NCI-H1930 (cell line): ENCODE measurements around the gene XCL2.

ENCODE experiments used
- DNase-seq, 2 experiments: peaks; one replicate each; lab custom pipeline; 2025; lab: John Stamatoyannopoulos, UW

The XCL2 gene

DNA sequence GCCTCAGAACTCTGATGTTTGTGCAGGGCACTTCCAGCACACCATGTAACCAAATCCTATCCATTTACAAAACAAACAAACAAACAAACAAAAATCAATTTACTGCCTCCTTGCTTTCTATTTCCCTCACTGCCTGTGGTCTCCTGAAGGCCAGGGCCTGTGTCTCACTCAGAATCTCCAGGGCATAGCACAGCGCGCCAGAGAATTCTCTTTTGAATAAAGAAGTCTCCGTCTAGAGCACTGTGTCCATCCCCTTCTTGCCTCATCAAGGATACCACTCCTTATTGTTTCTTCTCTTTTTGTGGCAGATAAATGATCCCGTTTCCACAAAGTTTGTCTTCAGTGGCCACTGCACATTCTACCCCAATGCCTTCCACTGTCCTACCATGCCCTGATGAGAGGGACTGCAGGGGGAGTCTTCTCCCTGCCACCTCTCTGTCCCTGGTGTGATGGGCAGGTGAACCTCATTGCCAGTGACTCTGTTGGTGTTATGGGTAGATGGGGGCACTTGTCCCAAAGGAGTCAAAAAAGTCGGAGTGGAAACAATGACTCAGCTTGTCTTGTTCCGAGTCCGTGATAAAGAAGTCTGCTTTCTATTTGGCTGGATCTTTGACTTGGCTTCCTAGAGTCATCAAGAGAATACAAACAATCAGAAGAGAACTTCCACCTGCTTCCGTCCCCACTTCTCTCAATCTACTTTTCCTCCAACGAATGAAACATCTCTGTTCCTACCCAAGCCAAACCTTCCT is 30.0 kb downstream of the XCL2 start:
- no peak for DNase-seq

DNA sequence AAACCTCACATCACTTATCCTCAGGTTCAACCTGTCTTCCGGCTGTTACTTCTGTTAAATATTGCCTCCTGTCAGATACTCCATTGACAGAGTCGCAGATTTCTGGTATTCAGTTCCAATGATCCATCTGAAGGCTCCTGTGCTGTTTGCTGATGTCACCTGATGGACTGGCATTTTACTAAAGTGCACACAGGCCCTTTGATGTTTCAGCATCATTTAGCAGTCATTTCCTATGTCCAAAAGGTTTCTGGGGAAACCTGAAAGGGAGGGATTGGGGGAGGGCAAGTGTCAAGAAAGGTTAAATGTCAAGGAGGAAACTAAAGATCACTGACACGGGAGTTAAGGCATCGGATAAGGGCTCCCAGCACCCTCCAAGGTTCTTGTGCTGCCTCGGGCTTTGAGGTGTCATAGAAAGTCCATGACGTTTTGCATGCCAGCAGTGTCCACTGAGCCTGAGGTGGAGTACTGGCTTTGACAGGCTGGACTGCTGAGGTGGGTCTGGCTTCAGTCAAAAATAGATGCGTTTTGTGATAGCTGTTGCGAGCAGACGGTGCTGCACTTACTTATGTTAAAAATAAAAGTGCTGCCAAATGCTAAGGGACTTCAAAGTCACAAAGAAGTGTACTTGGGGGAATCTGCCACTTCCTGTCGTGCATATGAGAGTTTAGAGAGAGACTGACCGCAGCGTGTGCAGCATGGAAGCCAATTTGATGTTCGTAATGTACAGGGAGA is 30.8 kb downstream of the XCL2 start:
- no peak for DNase-seq

DNA sequence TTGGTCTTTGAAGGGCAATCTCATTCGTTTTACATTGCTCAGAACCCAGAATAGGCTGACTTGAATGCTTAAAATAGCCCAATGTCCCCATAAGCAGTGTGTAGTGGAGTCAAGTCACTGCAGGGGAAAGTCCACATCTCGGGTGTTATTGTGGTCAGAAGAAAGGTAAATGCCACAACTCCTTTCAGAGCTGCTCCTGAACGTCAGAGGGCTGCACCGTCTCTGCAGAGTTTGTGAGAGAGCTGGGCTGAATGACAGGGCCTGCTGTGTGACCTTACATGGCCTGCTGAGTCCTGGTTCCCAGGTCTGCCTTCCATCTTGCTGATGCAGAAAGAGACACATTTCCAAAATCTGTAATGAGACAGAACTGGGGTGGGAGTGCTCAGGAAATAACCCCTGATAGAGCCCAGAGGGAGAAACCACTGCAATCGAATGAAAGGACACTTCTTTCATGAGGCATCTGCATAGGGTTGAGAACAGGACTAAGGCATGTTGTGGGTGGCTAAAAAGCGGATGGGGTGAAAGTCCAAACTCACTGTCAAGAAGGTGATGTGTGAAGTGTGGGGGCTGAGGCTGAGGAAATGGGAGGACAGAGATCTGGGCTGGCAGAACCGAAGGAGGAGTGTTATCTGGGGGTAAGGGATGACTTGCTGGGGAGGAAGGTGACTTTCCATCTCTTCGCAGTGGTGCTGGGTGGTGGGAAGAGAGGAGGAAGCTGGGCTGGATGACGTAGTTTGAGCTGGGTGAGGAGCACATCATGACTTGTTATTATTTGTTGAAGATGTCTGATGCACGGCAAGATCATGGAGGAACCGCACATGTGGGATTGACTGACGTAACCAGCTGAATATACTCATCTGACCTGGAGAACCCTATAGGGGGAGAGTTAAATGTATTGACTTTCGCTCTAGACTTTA is 33.7 kb downstream of the XCL2 start:
- DNase-seq = no peak

DNA sequence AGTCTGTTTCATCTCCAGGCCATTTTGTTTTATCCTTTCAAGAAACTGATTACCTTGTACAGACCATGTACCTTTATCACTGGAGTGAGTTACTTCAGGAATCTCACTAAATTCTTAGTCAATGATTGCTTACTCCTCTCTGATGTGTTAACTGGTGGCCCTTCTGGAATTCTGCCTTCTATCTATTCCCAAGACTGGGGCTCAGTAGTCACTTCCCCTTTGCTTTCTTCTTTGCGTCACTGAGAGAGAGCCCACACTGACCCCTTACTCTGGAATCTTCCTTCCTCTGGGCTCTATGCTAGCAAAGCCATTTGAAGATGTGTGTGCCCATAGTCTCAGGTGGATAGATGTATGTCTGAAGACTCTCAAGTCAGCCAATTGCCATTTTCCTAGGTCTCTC is 34.6 kb downstream of the XCL2 start:
- DNase-seq = no peak

DNA sequence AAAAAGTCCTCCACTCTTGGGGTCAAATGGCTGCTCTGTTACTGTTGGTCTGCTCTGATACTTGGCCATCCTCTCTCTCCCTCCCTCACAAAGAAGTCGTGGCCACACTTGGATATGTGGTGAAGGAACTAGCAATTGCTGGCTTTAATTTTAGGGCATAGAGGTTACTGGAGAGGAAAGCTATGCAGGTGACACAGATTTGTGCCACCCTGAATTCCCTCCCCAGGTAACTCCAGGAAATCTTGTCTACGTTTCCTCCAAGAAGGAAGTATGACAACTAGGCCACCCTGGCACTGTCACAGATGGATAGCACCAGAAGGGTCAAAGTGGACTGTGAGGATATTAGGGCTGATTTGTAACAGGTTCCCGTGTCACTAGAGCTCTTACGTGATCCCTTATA is 36.0 kb downstream of the XCL2 start:
- no peak for DNase-seq

DNA sequence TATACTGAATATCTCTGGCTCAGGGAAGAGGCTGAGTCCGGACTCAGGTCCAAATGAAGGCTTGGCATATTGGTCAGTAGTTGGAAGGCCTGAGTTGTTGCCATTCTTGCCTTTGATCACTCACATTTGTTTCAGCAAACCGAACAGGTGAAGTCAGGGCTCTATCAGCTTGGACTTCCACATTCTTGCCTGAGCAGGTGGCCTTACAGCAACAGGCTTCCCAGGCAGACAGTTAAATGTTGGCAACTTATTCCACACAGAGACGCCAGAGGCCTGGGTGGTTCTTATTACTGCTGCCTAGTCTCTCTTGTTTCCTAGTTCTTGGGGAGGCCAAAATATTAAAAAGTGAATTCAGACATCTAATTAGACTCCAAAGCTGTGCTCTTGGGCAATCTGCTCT is 36.6 kb downstream of the XCL2 start:
- DNase-seq = no peak

DNA sequence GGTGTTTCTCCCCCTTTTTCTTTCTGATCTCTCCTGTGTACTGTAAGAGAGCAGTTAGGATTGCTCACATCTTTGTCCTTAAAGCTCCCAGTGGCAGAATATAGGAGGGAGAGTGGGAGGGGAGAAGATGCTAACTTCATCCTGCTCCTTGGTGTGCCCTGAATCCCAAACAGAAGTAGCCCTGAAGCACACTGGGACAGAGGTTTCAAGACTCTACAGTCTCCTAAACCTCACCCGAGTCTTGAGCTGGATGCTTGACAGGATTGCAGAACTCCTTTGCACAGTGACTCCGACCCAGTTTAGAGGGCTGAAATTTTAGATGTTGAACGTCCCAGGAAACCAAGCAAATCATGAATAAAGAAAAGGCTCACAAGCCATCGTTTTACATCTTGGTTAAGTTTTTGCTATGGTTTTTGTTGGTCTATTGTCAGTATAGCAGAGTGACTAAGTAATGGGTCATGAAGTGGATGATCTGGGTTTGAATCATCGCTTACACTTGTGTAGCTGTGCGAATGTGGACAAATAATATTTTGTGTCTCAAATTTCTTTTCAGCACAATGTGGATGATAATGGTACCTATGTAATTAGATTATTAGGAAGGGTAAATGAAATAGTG is 37.5 kb downstream of the XCL2 start:
- no peak for DNase-seq

DNA sequence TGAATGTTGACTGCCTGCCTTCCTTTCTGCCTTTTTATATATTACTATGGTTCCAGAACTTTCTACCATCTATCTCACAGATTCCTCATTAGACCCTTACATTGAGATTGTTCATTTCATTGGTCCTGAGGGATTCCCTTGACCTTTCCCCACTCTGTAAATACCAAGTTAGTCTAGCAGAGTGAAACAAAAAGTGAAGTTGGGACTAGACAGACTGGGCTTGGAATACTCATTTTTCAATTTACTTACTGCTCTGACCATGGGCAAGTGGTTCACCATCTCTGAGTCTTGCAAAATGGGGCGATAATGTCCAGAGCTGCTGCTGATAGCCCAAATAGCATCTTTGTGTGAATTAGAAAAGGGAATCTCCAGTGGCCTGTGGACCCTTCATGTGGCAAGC is 38.8 kb downstream of the XCL2 start:
- no peak for DNase-seq

DNA sequence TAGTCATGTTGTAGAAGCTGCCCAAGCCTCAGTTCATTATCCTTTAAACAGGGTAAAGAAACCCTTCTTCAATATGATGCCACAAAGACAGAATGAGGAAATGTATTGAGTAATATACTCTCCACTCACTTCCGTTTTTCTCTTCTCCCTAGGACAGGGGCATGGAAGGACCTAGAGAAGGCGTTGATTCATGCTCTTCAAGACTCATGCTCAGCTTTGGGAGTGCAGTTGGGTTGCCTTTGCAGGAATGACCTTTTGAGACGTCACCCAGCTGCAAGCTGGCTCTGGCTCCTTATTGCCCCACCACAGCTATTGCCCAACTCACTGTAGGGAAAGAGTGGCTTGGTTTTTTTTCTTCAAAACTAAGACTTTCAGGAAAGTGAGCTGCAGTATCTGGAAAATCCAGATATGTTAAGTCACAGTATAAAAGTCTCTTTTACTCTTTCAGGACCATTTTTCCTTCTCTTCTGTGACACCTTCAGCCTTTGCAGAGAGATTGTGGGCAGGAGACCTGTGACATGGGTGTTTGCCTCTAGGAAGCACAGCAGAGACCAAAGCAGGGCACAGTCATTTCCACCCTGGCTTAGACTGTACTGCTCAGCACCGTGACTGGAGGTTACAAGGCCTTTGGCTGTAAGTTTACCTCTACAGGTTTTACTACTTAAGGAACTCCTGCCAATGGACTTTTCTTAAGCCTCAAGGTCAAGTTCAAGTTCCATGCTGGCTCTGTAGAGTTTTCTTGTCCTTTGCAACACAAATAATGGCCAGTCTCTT is 39.5 kb downstream of the XCL2 start:
- no peak for DNase-seq

DNA sequence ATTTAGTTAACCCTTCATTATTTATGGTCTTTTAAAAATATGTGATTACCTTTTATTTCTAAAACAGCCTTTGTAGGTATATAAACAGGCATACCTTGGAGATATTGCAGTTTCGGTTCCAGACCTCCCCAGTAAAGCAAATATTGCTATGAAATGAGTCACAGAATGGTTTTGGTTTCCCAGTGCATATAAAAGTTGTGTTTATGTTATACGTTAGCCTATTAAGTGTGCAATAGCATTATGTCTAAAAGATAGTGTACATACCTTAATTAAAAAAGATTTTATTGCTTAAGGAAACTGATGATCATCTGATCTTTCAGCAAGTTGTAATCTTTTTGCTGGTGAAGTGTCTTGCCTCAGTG is 44.1 kb downstream of the XCL2 start:
- DNase-seq = no peak

DNA sequence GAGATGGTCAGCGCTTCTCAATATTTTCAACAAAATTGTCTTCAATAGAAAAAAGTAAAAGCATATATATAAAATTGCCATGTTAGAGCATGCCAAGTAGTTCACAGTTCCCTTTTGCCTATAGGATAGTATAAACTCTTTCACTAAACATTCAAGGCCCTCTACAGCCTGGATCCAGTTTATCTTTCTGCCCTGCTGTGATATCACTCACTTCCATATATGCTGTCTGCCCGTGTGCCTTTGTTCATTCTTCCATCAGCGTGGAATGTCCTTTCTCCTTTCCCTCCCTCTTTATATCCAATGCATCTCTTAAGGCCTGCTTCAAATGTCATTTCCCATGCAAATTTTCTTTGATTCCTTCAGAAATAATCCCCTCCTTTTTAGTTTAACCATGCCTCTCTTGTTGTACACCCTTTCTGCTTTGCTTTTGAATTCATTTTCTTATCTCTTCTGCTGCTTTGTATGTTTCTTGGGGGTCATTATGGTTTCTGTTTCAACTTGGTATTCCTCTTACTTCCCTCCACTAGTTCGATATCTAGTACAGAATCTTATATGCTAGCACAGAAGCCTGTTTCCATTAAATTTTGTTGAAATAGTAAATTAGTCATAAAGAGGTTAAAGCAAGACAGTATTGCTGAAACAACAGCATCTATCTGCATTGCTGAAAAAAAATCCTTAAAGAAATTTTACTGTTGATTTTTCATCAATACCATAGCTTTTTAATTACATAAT is 44.7 kb downstream of the XCL2 start:
- no peak for DNase-seq

DNA sequence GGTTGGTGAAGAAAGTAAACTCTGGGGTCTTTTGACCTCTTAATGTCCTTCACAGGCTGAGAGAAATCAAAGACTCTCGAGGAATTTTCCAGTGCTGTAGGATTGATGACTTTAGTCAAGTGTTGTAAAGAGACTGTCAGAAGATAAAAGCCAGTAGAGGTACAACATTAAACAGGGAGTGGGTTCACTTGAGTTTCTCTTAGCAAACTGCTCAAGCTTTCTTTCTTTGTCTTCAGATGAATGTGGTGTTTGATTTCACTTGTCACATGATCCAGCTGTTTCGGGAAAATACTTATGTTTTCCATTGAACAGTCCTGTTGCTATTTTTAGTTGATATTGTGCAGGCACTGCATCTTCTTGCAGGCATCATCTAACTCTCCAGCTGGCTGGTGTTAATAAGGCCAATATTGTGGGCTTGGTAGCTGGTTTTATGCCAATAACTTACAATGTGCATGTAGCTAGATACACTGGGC is 45.6 kb downstream of the XCL2 start:
- DNase-seq = no peak

DNA sequence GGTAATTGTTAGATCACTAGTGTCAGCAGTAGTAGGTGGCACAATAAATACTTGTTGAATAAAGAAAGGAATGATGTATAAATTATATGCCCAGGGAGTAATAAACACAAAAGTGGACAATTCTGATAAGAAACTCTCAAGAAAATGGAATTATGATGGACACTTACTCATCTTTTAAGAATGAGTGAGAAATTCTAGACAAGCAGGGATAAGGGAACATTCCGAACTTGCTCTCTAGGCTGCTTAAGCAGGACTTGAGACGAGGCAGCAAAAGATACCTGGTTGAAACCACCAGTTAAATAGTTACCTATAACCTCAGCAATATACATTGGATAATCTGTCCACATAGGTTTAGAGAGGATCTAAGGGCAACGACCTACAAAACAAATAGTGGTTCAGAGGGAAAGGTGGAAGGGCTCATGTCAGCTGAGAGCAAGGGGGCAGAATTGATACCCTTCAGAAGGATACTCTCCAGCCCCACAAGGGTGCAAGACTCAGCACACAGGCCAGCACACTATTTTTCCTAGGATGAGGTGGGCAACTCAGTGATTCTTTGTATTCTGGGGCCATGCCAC is 46.3 kb downstream of the XCL2 start:
- DNase-seq = no peak

DNA sequence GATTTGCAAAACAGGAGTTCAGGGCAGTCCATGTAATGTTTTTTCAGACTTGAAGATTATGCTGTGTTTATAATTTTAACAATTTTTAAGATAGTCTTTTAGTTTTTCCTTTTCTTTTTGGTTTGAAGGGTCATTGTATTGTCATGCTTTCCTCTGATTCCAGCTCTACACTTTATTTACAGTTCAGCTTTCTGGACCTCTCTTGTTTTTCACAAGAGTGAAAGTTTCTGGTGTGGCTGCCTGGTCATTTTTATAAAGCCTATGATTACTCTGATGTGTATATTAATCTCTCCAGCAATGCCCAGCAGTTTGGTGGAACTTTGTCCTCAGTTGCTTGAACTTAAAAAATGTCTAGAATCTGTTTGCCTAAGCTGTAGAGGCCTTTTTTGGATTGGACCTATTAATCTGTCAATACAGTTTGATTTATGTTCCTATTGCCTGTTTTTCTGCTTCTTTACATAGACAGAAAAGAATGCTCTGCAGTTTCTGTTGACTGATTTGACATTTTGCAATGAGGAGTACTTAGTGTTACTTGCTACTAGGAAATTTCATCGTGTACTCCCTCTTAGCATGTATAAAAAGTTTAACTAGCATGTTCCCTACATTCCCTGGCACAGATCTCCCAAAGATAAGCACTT is 52.2 kb downstream of the XCL2 start:
- no peak for DNase-seq
